Stimulated activated CD8-positive, alpha-beta memory T cell treated with anti-CD3 and anti-CD28 coated beads, Interleukin-4, amount 100 ng/mL, for 48 hours (primary cell): ENCODE measurements around the gene NRIP2.

Source experiments
- DNase-seq: peaks from one replicate; pipeline ENCODE4 v3.0.0-alpha.2; 2020

The NRIP2 gene

DNA sequence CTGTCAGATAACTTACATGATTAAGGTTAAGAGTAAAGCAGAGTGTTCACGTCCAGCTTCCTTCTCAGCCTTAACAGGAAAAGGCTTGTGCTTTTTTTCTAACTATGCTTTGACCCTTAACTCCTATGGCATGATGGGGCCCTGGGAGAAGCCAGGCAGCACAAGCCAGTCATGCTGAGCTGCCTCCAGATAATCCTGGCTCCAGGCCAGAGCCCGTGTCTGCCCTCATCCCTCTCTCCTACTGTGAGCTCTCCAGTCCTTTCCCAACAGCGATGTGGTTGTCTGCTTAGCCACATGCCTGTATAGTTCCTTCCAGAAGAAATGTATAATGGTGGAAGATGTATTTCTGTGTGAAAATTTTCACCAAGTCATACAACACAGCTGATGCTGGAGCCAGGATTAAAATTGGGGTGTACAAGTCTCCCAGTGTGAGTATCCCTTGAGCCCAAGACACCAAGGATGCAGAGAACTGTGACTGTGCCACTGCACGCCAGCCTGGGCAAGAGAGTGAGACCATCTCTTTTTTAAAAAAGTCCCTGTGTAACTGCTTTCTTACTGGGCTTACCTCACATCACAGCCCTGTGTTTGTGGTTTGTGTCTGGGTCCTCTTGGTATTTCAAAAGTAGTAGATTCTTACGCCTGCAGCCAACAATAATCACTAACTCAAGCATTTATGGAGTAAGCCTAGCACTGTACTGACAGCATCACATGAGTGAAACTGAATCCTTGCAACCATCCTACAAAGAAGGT lies 30.3 kb downstream of the NRIP2 start:
- DNase-seq = no peak

DNA sequence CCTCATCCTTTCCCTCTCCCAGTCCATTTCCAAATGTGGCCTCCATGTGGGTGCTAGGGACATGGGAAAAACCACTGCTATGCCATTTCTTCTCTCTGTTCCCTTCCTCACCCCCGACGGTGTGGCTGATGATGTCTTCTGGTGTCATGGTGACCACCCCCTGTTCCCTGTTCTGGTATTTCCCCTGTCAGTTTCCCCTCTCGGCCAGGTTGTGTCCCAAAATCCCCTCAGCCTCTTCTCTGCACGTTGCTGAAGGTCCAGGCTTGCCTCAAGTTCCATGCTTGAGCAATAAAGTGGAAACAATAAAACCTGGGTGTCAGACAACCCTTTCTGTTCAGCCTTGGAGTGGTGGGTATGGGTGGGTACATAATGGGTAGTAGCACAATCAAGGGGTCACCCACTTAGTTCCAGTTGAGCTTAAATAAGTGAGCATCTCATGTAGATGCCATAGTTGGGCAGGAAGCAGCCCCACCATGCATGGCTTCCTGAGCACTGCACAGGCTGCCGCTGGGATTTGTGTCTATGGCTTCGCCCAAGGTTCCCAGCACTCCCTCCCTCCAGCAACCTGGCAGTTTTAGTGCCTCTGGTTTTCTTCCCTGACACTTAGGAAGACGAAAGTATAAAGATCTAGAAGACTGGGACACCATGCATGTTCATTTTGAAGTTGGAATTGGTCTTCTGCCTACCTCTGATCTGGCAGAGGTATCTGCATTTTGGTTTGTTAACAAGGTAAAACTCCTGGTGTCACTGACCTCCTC lies 31.0 kb downstream of the NRIP2 start:
- DNase-seq = no peak

DNA sequence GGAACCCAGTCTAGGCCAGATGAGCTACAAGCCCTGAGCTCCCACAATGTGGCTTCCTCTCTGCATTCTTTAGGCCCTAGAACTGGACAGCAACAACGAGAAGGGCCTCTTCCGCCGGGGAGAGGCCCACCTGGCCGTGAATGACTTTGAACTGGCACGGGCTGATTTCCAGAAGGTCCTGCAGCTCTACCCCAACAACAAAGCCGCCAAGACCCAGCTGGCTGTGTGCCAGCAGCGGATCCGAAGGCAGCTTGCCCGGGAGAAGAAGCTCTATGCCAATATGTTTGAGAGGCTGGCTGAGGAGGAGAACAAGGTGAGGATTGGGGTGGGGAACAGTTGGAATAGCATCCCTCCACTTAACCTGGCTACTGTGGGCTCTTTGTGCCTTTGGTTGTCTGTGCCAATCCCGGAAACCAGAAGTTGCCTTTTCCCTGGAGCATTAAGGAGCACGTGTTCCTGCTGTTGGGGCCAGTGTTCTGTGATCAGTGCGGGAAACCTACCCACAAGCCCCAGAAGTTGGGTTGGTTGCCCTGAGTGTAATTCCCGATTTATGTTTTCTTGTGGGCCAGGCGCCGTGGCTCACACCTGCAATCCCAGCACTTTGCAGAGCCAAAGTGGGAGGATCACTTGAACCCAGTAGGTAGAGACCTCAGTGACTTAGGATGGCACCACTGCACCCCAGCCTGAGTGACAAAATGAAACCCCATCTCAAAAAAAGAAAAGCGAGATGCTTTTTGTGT lies 33.6 kb downstream of the NRIP2 start:
- no peak for DNase-seq

DNA sequence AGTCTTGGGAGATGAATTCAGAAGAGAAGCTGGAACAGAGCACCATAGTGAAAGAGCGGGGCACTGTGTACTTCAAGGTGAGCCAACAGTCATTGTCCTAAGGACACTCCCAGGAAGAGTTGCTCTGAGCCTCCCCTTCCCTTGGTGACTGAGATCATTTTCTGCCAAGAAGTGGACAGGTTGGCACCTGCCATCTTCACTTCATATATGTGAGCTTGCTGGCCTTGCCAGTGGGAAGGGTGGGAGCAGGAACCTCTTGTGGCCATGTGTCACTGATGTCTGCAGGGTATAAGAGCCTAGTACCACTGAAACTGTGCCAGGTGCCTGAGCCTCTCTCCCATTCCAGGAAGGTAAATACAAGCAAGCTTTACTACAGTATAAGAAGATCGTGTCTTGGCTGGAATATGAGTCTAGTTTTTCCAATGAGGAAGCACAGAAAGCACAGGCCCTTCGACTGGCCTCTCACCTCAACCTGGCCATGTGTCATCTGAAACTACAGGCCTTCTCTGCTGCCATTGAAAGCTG lies 34.7 kb downstream of the NRIP2 start:
- DNase-seq = no peak

DNA sequence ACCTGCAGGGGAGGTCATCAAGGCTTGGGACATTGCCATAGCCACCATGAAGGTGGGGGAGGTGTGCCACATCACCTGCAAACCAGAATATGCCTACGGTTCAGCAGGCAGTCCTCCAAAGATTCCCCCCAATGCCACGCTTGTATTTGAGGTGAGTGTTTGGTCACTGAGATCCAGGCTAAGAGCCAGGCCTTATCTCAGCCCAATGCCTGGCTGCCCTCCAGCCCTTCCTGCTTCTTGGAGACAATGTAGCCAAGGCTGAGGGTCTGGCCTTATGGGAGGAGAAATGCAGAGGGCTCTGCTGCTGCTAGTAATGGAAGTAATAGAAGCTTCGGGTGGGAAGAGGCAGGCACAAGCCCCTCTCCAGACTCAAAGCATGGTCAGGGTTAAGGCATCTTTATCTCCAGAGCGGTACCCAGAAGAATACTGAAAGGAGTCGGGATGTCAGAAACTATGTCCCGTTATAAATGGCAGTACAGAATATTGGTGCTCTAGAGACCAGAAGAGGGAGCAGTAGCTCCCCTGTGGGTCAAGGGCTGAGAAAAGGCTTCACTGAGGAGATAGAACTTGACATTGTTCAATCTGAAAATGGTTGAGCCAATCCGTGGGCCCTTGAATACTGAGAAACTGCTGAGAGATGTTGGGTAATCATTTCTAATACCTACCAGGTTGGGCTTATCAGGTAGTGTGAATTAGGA lies 37.0 kb downstream of the NRIP2 start:
- no peak for DNase-seq

DNA sequence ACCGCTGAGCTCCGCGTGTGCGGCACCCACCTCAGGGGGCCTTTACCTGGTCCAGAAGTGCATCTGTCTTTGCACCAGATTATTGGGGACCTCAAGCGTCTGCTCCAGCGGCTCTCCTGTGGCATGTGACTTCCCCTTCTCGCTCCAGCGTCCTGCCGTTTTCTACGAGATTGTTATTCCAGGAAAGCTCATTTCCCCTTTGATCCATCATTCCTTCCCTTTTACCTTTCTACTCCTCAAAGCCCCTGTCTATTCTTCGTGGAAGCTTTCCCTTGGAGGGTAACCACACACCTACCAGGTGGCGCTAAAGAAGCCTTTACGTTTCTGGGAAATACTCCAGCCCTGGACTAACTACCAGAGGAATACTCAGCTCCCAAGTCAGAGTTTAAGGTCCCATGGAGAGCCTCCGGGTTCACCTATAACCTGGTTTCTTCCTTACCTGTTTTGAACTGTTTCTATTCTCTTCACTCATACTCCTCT lies 38.6 kb downstream of the NRIP2 start:
- DNase-seq = no peak

DNA sequence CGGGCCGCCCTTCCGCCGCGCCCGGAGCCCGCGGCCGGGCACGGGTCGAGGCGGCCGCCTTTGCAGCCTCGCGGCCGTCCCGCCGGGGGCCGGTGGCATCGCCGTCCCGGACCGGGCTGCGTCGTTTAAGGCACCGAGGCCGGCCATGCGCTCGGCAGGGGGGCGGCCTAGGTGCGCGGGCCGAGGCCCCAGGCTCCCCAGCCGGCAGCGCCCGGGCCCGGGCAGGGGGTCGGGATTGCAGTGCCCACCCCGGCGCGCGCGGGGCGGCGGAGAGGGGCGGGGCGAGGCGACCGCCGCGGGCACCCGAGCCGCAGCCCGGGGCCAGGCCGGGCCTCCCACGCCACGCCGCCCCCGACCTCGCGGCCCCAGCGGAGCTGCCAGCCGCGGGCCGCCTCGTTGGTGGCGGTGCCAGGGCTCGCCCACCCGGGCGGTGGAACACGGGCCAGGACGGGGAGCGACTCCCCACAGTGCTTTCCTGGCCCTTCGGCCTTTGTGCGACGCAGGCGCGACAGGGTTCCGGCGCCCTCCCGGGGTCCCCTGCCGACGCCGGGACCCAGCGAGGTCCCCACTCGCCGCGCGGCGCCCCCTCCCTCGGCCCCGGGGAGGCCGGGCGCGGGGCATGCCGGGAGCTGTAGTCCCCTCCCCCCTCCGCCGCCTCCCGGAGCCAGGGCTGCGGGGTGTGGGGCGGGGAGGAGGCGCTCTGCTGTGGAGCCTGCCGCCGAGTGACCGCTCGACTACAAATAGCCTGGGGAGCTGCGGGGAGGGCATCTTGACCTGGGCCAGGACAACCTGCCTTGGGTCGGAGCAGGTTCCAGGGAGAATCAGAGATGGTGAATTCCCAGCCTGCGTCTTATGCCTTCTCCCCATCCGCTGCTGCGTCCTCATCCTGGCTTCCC lies 39.3 kb downstream of the NRIP2 start:
- DNase-seq = peak; percentile 81

DNA sequence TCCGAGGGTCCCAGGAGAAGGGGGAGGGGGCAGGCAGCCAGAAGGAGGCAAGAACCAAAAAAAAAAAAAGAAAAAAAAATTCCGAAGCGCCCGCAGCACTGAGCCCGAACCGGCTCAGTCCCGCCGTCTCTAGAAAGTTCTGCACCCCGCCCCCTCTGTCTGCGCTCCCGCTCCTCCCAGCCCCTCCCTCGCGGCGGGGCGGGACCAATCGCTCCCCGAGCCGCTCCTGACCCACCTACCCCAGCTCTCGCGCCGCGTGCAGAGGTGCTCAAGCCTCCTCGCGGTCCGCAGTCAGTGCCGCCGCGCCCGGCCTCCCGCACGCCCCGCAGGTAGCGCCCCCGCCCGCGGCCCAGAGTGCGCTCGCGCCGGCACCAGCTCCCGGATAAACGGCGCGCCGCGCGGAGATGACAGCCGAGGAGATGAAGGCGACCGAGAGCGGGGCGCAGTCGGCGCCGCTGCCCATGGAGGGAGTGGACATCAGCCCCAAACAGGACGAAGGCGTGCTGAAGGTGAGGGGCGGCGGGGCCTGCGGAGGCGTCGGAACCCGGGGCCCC lies 40.0 kb downstream of the NRIP2 start, which contains the start of gene FKBP4:
Gene FKBP4 (plus strand): TSS at position 235 of the 554 bp plus-strand sequence. CDS start 170 bp downstream, at position 405.
- peak; percentile 92 for DNase-seq

DNA sequence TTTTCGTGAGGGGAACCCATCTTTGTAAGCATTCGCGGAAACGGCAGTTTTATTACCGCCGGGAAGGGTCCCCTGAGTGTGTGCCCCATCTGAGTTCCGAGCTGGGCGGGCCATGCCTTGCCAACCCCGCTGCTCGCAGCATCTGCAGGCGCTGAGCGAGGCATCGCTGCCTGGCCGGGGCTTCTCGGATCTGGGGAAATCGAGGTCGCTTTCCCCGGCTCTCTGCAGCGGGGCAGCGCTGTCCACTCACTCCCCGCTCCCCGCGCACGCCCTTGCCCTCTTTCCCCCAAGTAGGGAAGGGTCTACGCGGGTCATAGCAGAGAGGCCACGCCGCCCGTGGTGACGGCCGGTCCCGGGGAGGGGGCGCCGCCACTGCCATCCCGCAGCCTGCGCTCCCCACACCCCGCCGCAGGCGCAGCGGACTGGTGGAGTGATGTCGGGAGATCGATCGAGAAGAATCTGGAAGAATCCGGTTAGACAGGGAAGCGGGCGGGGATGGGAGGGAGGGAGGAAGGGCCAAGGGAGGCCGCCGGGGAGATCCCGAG lies 40.6 kb downstream of the NRIP2 start:
- peak; percentile 47 for DNase-seq

DNA sequence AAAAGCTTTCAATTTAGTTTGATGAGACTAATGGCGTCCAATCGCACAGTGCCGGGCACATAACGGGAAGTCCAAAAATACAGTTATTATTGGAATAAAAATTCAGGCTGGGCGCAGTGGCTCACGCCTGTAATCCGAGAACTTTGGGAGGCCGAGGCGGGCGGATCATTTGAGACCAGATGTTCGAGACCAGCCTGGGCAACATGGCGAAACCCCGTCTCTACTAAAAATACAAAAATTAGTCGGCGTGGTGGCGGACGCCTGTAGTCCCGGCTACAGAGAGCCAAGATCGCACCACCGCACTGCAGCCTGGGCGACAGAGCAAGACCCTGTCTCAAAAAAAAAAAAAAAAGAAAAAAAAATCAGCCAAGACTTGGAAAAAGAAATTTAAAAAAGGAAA lies 41.3 kb downstream of the NRIP2 start:
- no peak for DNase-seq

DNA sequence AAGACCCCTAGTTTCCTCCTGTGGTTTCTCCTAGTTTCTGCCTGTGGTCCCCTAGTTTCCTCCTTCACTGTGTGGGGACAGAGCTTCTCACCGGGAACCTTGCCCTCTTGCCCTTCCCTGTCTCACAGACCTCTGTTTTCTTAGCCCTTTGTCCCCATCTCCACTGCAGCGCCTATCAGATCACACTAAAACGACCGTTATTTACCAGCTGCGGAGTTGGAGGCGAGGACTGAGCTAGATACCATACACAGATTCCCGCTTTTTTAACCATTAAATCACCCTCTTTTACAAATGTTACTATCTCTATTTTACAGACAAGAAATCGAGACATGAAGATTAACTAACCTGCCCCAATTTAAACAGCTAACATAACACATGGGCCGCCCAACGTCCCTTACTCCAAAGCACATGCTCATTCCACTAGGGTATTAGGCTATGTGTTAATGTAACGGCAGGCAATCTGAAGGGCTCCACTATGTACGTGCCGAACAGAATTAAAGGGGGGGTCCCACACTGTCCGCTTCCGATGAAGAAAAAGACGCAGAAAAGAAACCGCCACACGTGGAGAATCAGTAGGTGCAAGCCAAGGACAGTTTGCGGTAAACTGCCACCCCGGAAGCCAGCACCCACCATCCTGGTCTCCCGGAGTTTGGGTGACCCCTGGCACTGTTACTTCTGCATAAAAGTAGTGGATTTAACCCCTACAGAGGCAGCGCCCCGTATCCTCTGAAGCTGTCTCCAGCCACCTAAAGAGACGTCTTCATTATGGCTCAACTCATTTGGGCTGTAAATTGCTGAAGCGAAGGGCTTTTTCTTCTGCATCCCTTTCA lies 41.9 kb downstream of the NRIP2 start:
- DNase-seq = no peak

DNA sequence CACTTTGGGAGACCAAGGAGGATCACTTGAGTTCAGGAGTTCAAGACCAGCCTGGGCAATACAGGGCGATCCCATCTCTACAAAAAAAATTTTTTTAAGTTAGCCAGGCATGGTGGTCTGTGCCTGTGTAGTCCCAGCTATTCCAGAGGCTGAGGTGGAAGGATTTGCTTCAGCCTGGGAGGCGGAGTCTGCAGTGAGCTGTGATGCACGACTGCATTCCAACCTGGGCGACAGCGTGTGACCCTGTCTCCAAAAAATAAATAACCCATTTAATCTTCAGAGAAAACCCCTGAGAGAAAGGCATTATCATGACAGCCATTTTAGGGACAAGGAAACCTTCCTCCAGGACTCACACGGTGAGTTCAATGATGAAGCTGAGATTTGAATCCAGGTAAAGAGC lies 43.7 kb downstream of the NRIP2 start:
- DNase-seq = no peak

DNA sequence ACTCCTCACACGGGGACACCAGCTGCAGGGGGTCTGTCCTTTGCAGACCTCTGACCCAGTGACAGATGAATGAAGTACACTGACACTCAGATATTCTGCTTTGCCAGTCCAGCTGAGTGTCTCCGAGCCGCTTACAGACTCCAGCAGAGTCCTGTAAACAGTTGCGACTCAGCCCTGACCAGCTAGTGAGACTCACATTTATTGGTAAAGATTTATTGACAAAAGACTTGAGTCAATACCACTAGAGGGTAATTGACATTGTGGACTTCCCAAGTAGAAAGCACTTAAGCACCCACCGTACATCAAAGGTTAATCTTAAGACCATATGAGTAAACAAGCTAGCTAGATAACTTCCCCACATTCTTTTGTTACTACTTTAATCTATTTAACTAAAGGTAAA lies 49.8 kb downstream of the NRIP2 start:
- DNase-seq = no peak

DNA sequence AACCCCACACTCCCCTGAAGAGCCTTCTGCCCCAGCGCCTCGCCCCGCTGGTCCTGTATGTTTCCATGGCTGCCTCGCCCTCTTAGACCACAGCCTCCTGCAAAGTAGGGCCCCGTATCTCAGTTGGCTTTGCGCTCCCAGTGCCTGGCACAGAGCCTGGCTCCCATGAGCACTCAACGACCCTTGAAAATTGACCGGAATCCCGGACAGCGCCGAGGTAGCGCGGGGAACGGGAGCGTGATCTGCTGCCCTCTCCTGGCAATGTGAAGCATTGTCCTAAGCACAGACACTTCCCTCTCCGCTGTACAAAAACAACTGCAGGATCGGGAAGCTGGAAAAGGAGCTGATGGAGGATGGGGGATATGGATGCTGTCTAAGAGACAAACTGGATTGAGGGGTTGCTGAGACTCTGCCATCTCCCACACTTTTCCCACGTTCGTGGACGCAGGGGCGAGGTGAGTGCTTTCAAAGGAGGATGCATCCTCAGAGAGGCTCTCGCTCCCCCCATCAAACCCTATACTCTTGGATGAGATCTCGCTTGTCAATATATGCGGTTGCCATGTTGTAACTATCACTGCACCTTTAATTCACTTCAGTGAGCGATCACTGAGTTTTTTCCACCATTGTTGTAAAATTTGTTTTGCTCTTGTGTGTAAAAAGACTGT lies 50.8 kb downstream of the NRIP2 start:
- peak; percentile 69 for DNase-seq

DNA sequence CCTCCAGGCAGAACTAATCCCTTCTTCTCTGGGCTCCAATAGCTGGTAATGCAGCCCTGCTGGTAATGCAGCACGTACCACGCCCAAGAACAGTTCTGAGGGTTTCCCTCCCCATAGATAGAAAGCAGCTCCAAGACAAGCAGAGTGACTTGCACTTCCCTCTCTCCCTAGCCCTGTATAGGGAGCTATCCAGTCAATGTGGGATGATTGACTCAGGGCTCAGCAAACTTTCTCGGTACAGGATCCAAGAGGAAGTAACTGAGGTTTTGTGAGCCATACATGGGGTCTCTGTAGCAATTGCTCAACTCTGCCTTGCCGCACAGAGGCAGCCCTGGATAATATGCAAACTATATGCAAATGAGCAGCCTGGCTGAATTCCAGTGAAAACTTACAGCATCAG lies 55.6 kb downstream of the NRIP2 start:
- no peak for DNase-seq

DNA sequence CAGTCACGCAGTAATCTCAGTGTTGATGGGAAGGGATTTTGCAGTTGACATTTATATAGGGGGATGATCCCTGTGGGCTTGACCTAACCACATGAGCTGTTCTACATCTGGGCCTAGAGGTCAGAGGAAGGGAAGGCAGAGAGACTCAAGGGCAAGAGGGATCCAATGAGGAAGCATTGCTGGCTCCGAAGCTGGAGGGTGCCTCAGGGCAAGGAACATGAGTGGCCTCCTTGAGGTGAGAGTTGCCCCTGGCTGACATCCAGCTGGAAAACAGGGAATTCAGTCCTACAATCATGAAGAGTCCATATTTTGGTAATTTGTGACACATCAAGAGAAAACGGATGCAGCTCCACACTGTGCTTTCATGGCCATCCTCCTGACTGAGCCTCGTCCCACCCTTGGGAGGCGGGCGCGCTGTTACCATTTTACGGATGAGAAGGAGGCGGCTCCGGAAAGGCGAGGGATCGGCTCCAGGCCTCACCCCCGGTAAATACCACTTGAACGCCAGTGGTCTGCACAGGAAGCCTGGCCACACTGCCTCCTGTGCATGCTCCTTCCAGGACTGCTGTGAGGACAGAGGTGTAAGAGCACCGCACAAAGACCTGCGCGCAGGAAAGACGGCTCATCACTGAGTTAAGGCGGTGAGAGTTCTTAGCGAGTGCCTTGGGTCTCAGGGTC lies 58.6 kb downstream of the NRIP2 start:
- DNase-seq = no peak

DNA sequence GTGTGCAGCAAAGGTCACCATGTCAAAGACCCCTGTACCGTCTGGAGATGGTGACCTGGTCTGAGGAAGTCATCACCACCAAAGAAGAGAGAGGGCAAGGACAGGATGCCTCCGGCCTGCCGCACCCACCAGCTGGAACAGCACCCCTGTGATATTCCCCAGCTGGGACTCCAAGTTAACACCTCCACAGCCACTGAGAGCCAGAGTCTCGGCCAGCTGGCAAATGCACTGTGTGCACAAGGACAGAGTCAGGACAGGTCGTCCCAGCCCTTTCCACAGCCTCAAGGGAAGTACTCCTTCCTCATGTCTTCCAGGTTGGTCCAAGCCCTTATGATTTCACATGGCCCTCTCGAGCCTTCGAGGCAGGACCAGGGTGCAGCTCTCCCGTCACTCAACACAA lies 59.4 kb downstream of the NRIP2 start:
- DNase-seq = no peak
